CD4-positive, alpha-beta T cell treated with Interleukin-6 at 100 ng/mL for 8 hours (primary cell): ENCODE measurements around the gene ATP7B.
A peak's percentile ranks its signal among the peaks of the same experiment; 100 is the strongest.
"Not testable (repeated sequence)": the region's sequence is repeated elsewhere in the genome, so short reads cannot be mapped to it uniquely, and the experiment has no call there.

Source experiments
- DNase-seq: peaks from one replicate; pipeline ENCODE4 v3.0.0-alpha.2; 2020; ENCODE audit warnings: mixed read lengths, low spot score

Gene ATP7B

GRCh38 chr13:51922771-51923480 lies 88.3 kb downstream of the ATP7B start:
- no peak for DNase-seq

GRCh38 chr13:51921790-51922740 lies 89.2 kb downstream of the ATP7B start:
- no peak for DNase-seq

- DNase-seq, result no peak
Observed at GRCh38 chr13:51920786-51921185, 90.5 kb downstream of the ATP7B start.

- no peak for DNase-seq
Observed at GRCh38 chr13:51920267-51920666, 91.0 kb downstream of the ATP7B start.

GRCh38 chr13:51919531-51919930 lies 91.7 kb downstream of the ATP7B start:
- DNase-seq, result no peak

GRCh38 chr13:51916962-51917361 lies 94.3 kb downstream of the ATP7B start:
- DNase-seq, result no peak

- DNase-seq, result no peak
Observed at GRCh38 chr13:51916051-51916818, 95.0 kb downstream of the ATP7B start.

GRCh38 chr13:51914137-51914493 lies 97.1 kb downstream of the ATP7B start:
- DNase-seq, result no peak

- no peak for DNase-seq
Observed at GRCh38 chr13:51913421-51914136, 97.7 kb downstream of the ATP7B start.

- no peak for DNase-seq
Observed at GRCh38 chr13:51912511-51913225, 98.6 kb downstream of the ATP7B start.

GRCh38 chr13:51912091-51912490 lies 99.2 kb downstream of the ATP7B start:
- DNase-seq, result no peak

GRCh38 chr13:51910508-51910907 lies 100.7 kb downstream of the ATP7B start:
- no peak for DNase-seq

- DNase-seq, result not testable (repeated sequence)
Observed at GRCh38 chr13:51909265-51909664, 102.0 kb downstream of the ATP7B start.

GRCh38 chr13:51907040-51907732 lies 104.1 kb downstream of the ATP7B start:
- DNase-seq, result no peak

GRCh38 chr13:51906581-51906980 lies 104.7 kb downstream of the ATP7B start:
- DNase-seq, result no peak

GRCh38 chr13:51905787-51906186 lies 105.5 kb downstream of the ATP7B start:
- DNase-seq, result no peak

GRCh38 chr13:51902776-51903175 lies 108.5 kb downstream of the ATP7B start:
- DNase-seq, result no peak

GRCh38 chr13:51900471-51900870 lies 110.8 kb downstream of the ATP7B start:
- no peak for DNase-seq

- peak; percentile 30 for DNase-seq
Observed at GRCh38 chr13:51895906-51896888, 115.1 kb downstream of the ATP7B start.
